K562 (cell line): Measurements from ENCODE around the gene BCO2. TPM values are rescaled to one million over a fixed set of nuclear protein-coding genes. Genes with fewer than 3 reads are reported as not detected.

ENCODE experiments used
- ATAC-seq: fragments of 200-7000 bp; cut with Tn5 transposase; 3 replicates; pipeline ENCODE4 v1.9.1; 2020; ENCODE audit warnings: moderate library complexity
- BruUV-seq: library from RNA; stranded (reverse); fragments of 400-500 nt; replicated peaks from 2 replicates; lab custom pipeline; 2021; lab: Mats Ljungman, UMichigan
- CTCF ChIA-PET: fragments of 300-600 bp; formaldehyde crosslinking; extraction: SDS; loops from one replicate; lab custom pipeline; 2021; ENCODE audit warnings: low intra/inter-chr PET ratio; lab: Yijun Ruan, JAX
- POLR2A ChIA-PET: fragments of 300-600, 350-650 bp; sonication (Branson Sonifier 250); formaldehyde crosslinking; extraction: SDS; loops from one replicate; lab custom pipeline; 2021; ENCODE audit warnings: antibody characterized with exemption, inconsistent platforms; lab: Yijun Ruan, JAX
- DNase-seq, 4 experiments: peaks; one replicate each; pipeline versions ENCODE4 v3.0.0 to v3.0.0-alpha.2; 2011 to 2018; ENCODE audit warnings: low spot score in 3 of 4, mixed read lengths in 3 of 4; ENCODE audit errors: extremely low read depth in 1 of 4
- FAIRE-seq: peaks from 2 replicates; lab custom pipeline; 2011; peaks lifted over from hg19 to GRCh38; lab: Jason Lieb, UNC
- H2AFZ ChIP-seq: 2 replicates; pipeline ENCODE4 v1.6.0; 2011; ENCODE audit warnings: low read depth, low read length, control low read depth, inconsistent platforms
- H3K27ac ChIP-seq: fragments of 200-600 bp; 3 replicates; pipeline ENCODE4 v1.8.0; 2011; ENCODE audit warnings: low read depth, mild to moderate bottlenecking, control low read depth, inconsistent platforms, low read length, moderate library complexity, mixed read lengths; ENCODE audit errors: extremely low read depth
- H3K27me3 ChIP-seq, 2 experiments: fragments of 300-600 bp in 1 of 2; 2 replicates in 1 of 2; 3 replicates in 1 of 2; pipeline versions ENCODE4 v1.6.0 to v1.8.0; 2011; ENCODE audit warnings: inconsistent platforms in 2 of 2, low read length in 2 of 2, mild to moderate bottlenecking in 1 of 2, mixed read lengths in 1 of 2, moderate library complexity in 1 of 2; ENCODE audit not compliant: control insufficient read depth in 2 of 2, insufficient read depth in 2 of 2
- H3K36me3 ChIP-seq: fragments of 300-600 bp; 3 replicates; pipeline ENCODE4 v1.8.0; 2011; ENCODE audit warnings: mild to moderate bottlenecking, low read length, inconsistent platforms; ENCODE audit not compliant: control insufficient read depth, insufficient read depth
- H3K4me1 ChIP-seq, 2 experiments: fragments of 200-600 bp in 1 of 2; replicated peaks in 1 of 2; 2 replicates in 1 of 2; 3 replicates in 1 of 2; pipeline versions ENCODE4 v1.5.1 to v1.8.0; 2011; ENCODE audit warnings: inconsistent platforms in 2 of 2, low read length in 2 of 2, mild to moderate bottlenecking in 1 of 2, mixed read lengths in 1 of 2, moderate library complexity in 1 of 2; ENCODE audit not compliant: control insufficient read depth in 2 of 2, insufficient read depth in 2 of 2
- H3K4me2 ChIP-seq: 2 replicates; pipeline ENCODE4 v1.6.1; 2011; ENCODE audit warnings: low read length, control low read depth, inconsistent platforms, mixed read lengths; ENCODE audit not compliant: insufficient read depth
- H3K4me3 ChIP-seq: fragments of 200-600 bp; sonication (generic), shearing (Covaris generic); 2 replicates; pipeline ENCODE4 v1.5.1; 2016; ENCODE audit warnings: control low read depth, inconsistent platforms
- H3K79me2 ChIP-seq: fragments of 200-600 bp; 3 replicates; pipeline ENCODE4 v1.8.0; 2011; ENCODE audit warnings: low read length, inconsistent platforms; ENCODE audit not compliant: control insufficient read depth, insufficient read depth
- H3K9ac ChIP-seq, 2 experiments: 2 replicates each; pipeline versions ENCODE4 v1.6.0 to v1.6.1; 2011; ENCODE audit warnings: low read depth in 2 of 2, low read length in 2 of 2, control low read depth in 1 of 2, inconsistent platforms in 1 of 2, mild to moderate bottlenecking in 1 of 2, mixed read lengths in 1 of 2; ENCODE audit not compliant: insufficient read depth in 1 of 2
- H3K9me1 ChIP-seq: one replicate; pipeline ENCODE4 v1.6.0; 2011; ENCODE audit warnings: inconsistent platforms, mild to moderate bottlenecking, low read length, moderate library complexity; ENCODE audit not compliant: control insufficient read depth, insufficient read depth
- H3K9me3 ChIP-seq: replicated peaks from 2 replicates; pipeline ENCODE4 v1.5.1; 2011; ENCODE audit warnings: low read depth, low read length, inconsistent platforms; ENCODE audit not compliant: control insufficient read depth, insufficient read depth
- H4K20me1 ChIP-seq: replicated peaks from 2 replicates; pipeline ENCODE4 v1.6.1; 2011; ENCODE audit warnings: low read length, inconsistent platforms, mixed read lengths; ENCODE audit not compliant: control insufficient read depth, insufficient read depth
- ARID4B ChIP-seq: sonication (generic); formaldehyde crosslinking; IDR thresholded peaks from 2 replicates; pipeline ENCODE4 v1.8.0; 2022; ENCODE audit warnings: mild to moderate bottlenecking, missing genetic modification reagents
- E2F5 ChIP-seq: sonication (generic); formaldehyde crosslinking; IDR thresholded peaks from 2 replicates; pipeline ENCODE4 v1.8.0; 2022; ENCODE audit warnings: mild to moderate bottlenecking, missing genetic modification reagents
- FIP1L1 ChIP-seq: fragments of 200-400 bp; formaldehyde crosslinking; IDR thresholded peaks from 2 replicates; pipeline ENCODE4 v1.6.1; 2018; ENCODE audit warnings: mild to moderate bottlenecking, low read depth, low read length; ENCODE audit not compliant: poor library complexity, severe bottlenecking
- MAFG ChIP-seq: fragments of 450-650 bp; conservative IDR thresholded peaks from 2 replicates; pipeline ENCODE4 v1.6.1; 2016; ENCODE audit warnings: missing genetic modification characterization, missing compliant biosample characterization
- RBM25 ChIP-seq: fragments of 200-400 bp; formaldehyde crosslinking; IDR thresholded peaks from 2 replicates; pipeline ENCODE4 v1.6.1; 2018; ENCODE audit warnings: low read length, low read depth, moderate library complexity; ENCODE audit not compliant: severe bottlenecking
- SIRT6 ChIP-seq: IDR thresholded peaks from one replicate; pipeline ENCODE4 v1.6.1; 2012; ENCODE audit warnings: low read depth, mild to moderate bottlenecking, control low read depth, inconsistent platforms, low read length, moderate library complexity
- SRF ChIP-seq, 2 experiments: fragments of 250-450, 450-650 bp in 1 of 2; sonication (Bioruptor Pico) in 1 of 2; sonication (generic) in 1 of 2; formaldehyde crosslinking; IDR thresholded peaks; 2 replicates each; pipeline versions ENCODE4 v1.5.0 to v1.5.1; 2020 to 2022; ENCODE audit warnings: mild to moderate bottlenecking in 1 of 2, missing genetic modification reagents in 1 of 2
- THAP7 ChIP-seq: fragments of 250-450 bp; sonication (Bioruptor Pico); IDR thresholded peaks from 2 replicates; pipeline ENCODE4 v1.5.0; 2021
- USF1 ChIP-seq: sonication (generic); formaldehyde crosslinking; IDR thresholded peaks from 2 replicates; pipeline ENCODE4 v1.9.0; 2022; ENCODE audit warnings: mild to moderate bottlenecking, missing genetic modification reagents
- VEZF1 ChIP-seq: fragments of 200-800 bp; sonication (Bioruptor generic); IDR thresholded peaks from 2 replicates; pipeline ENCODE4 v1.6.1; 2017; ENCODE audit warnings: missing genetic modification characterization, missing compliant biosample characterization
- ZNF146 ChIP-seq: IDR thresholded peaks from one replicate; pipeline ENCODE4 v1.6.1; 2018; ENCODE audit warnings: missing compliant biosample characterization; ENCODE audit not compliant: unreplicated experiment
- WGBS: fragments of 100-300 bp; shearing (Covaris generic); methylation state at CpG from one replicate; pipeline ENCODE4 v1.1.6; 2016; ENCODE audit warnings: low coverage, mixed read lengths; ENCODE audit not compliant: insufficient coverage; ENCODE audit errors: missing lambda C conversion rate; 5-methylcytosine and 5-hydroxymethylcytosine counted together
- in situ Hi-C: fragments of 300-500 bp; cut with MboI; formaldehyde crosslinking; loops from 4 replicates; pipeline ENCODE4 v1.15.0; 2018; ENCODE audit warnings: inconsistent platforms, mixed read lengths
- intact Hi-C: fragments of 100-400 bp; cut with micrococcal nuclease; formaldehyde crosslinking; loops from 2 replicates; pipeline ENCODE4 v1.14.2; 2022
- polyA plus RNA-seq, 8 experiments: library from polyadenylated mRNA; depleted of rRNA in 4 of 8; stranded (reverse) in 5 of 8; unstranded in 3 of 8; fragments of >200 nt; fragmentation: Nextera tagmentation in 2 of 8; fragmentation: Illumina TruSeq in 1 of 8; extraction: Ambion mirVana in 2 of 8; extraction: Trizol in 1 of 8; gene quantifications; 2 replicates each; pipeline versions ENCODE4 v1.2.1 to v1.2.3, GENCODE V29; 2011 to 2014; ENCODE audit warnings: inconsistent platforms in 1 of 8, missing spikeins in 1 of 8
- total RNA-seq, 7 experiments: library from RNA; depleted of rRNA in 6 of 7; stranded (reverse); fragments of >200 nt in 6 of 7; fragmentation: Illumina TruSeq in 2 of 7; extraction: Trizol in 2 of 7; gene quantifications; 2 replicates each; pipeline versions ENCODE4 v1.2.1 to v1.2.3, GENCODE V29; 2011 to 2021; ENCODE audit warnings: low replicate concordance in 1 of 7

The BCO2 gene
- total and polyA plus RNA-seq, 9 of the 15 experiments (the other 6 are each of a cell fraction or from before 2014, with no cell fraction given): 0.21 to 1.0 (median 0.47) TPM; not detected in 1

GRCh38 chr11:112226062-112226830, 50.9 kb downstream of the BCO2 start, which contains the start of gene PTS:
PTS (plus strand) TSS chr11:112226428; CDS start chr11:112226444, 16 bp downstream.
- ATAC-seq (peak; percentile 98), DNase-seq (peak; percentile 94 to 96 (median 96)), FAIRE-seq (peak; percentile 82)
- peaks cover 5 to 8% of the 10 kb centered on the region in 2 experiments; a peak in 3 of 5 replicates for H3K4me1 ChIP-seq
- 1% methylated on average over 43 of the region's 70 CpGs for WGBS
- H3K79me2 ChIP-seq: peaks cover 26% of the 10 kb centered on the region
- no TSS peak for BruUV-seq
- no peaks in the 10 kb centered on the region for H3K9me1 ChIP-seq
- POLR2A ChIA-PET: interaction anchor here (0.6 to 1.1 kb wide), 4 partner anchors 11 to 62 kb away, joined by 3 to 4 read pairs (median 3); no protein-coding TSS in a partner anchor
- CTCF ChIA-PET: interaction anchor here (1.5 kb wide), 1 partner anchor 52 kb away, joined by 3 read pairs; no protein-coding TSS in a partner anchor
- H3K9me3 ChIP-seq: no peaks in the 10 kb centered on the region
- H3K4me2 ChIP-seq: peak within 1 kb of the TSS; percentile 91
- peaks cover 33% of the 10 kb centered on the region for H3K36me3 ChIP-seq
- H4K20me1 ChIP-seq: no peaks in the 10 kb centered on the region
- peak within 1 kb of the TSS; percentile 99 for H2AFZ ChIP-seq
- no peaks in the 10 kb centered on the region for H3K27me3 ChIP-seq
- peak within 1 kb of the TSS; percentile 88 to 94 for H3K9ac ChIP-seq
- in situ Hi-C loops: loop anchor here (10.0 kb wide), 2 partner anchors 329 to 621 kb away; partner anchors contain the start of gene SIK2
- intact Hi-C loops: loop anchor here (1.0 kb wide), 1 partner anchor 54 kb away; no protein-coding TSS in a partner anchor
- H3K4me3 ChIP-seq: peak within 1 kb of the TSS; percentile 85
- peak within 1 kb of the TSS; percentile 87 for H3K27ac ChIP-seq
- TF ChIP-seq ARID4B (CRISPR knock-in tag) (no peak; the same call in none of the 2 replicates), USF1 (CRISPR knock-in tag) (no peak), SRF (CRISPR knock-in tag; IDR thresholded peaks at IDR 0.05) (0 out of 4 replicates have a peak, but pooled peaks of 1 of the 2 experiments have one; percentile 45), MAFG (tag) (no peak), VEZF1 (CRISPR knock-in tag) (peak; percentile 96), FIP1L1 (no peak), THAP7 (CRISPR knock-in tag) (no peak), ZNF146 (no peak), SIRT6 (no peak), E2F5 (CRISPR knock-in tag) (no peak), RBM25 (no peak)
